Thoracic aorta (tissue), 2 donors: Measurements from ENCODE around the gene DPP4. TPM values are rescaled to one million over a fixed set of nuclear protein-coding genes. Genes with fewer than 3 reads are reported as not detected.

Experiments used
- ATAC-seq: fragments of 150-250 bp; one replicate; pipeline ENCODE4 v1.8.0; 2017; ENCODE audit warnings: low read depth; ENCODE audit not compliant: insufficient number of reproducible peaks, low FRiP score
- DNase-seq: peaks from one replicate; pipeline ENCODE4 v3.0.0-alpha.2; 2020; ENCODE audit warnings: low spot score
- H3K27ac ChIP-seq, 2 donors: fragments of 200-600 bp; sonication (generic); 1 replicate in 1 of 2; 2 replicates in 1 of 2; pipeline ENCODE4 v1.5.1; 2016; ENCODE audit warnings: mild to moderate bottlenecking in 2 of 2, moderate library complexity in 2 of 2
- H3K27me3 ChIP-seq: fragments of 200-600 bp; sonication (generic); replicated peaks from 2 replicates; pipeline ENCODE4 v1.6.0; 2016; ENCODE audit warnings: mild to moderate bottlenecking; ENCODE audit not compliant: insufficient read depth
- H3K36me3 ChIP-seq: fragments of 200-600 bp; sonication (generic); one replicate; pipeline ENCODE4 v1.5.1; 2016
- H3K4me1 ChIP-seq, 2 donors: fragments of 200-600 bp; sonication (generic); 1 replicate in 1 of 2; 2 replicates in 1 of 2; pipeline versions ENCODE4 v1.5.1 to v1.6.0; 2016; ENCODE audit warnings: low read depth in 2 of 2, mild to moderate bottlenecking in 1 of 2; ENCODE audit not compliant: control insufficient read depth in 1 of 2
- H3K4me3 ChIP-seq: fragments of 200-600 bp; sonication (generic); 2 replicates; pipeline ENCODE4 v1.5.1; 2016; ENCODE audit warnings: mild to moderate bottlenecking
- H3K9me3 ChIP-seq: fragments of 200-600 bp; sonication (generic); 2 replicates; pipeline ENCODE4 v1.5.1; 2016
- CTCF ChIP-seq: fragments of 200-600 bp; sonication (generic); IDR thresholded peaks from one replicate; pipeline ENCODE4 v1.5.1; 2019; ENCODE audit warnings: antibody characterized with exemption
- total RNA-seq, 2 donors: library from RNA; depleted of rRNA; stranded (reverse); fragments of >200 nt; gene quantifications; one replicate each; pipeline versions ENCODE4 v1.1.0 to v1.2.3, GENCODE V29; 2016

The DPP4 gene
- total RNA-seq, 2 donors from 2014 or later = 2.0 to 2.1 TPM

GRCh38 chr2:162084536-162084935, 10.5 kb upstream of the DPP4 start:
- Histone ChIP-seq H3K27ac (no peak overlapping the region), H3K27me3 (no peaks in the 10 kb centered on the region), H3K36me3 (no peaks in the 10 kb centered on the region), H3K4me1 (no peaks in the 10 kb centered on the region), H3K9me3 (peaks cover 2% of the 10 kb centered on the region), H3K4me3 (no peak overlapping the region)
- TF ChIP-seq CTCF = no peak
- DNase-seq (no peak), ATAC-seq (no peak)

GRCh38 chr2:162082681-162083080, 8.7 kb upstream of the DPP4 start:
- H3K27me3 ChIP-seq = no peaks in the 10 kb centered on the region
- no peaks in the 10 kb centered on the region for H3K36me3 ChIP-seq
- DNase-seq (no peak), ATAC-seq (no peak)
- peaks cover 10% of the 10 kb centered on the region for H3K9me3 ChIP-seq
- no peak overlapping the region for H3K27ac ChIP-seq
- H3K4me1 ChIP-seq = no peaks in the 10 kb centered on the region
- no peak for TF ChIP-seq CTCF
- no peak overlapping the region for H3K4me3 ChIP-seq

- Histone ChIP-seq H3K27me3 (no peaks in the 10 kb centered on the region), H3K27ac (no peak overlapping the region), H3K36me3 (no peaks in the 10 kb centered on the region), H3K4me1 (no peaks in the 10 kb centered on the region), H3K4me3 (no peak overlapping the region), H3K9me3 (peaks cover 10% of the 10 kb centered on the region)
- DNase-seq (no peak), ATAC-seq (no peak)
- TF ChIP-seq CTCF = no peak
Measured at GRCh38 chr2:162082036-162082435, 8.0 kb upstream of the DPP4 start.

- TF ChIP-seq CTCF = no peak
- Histone ChIP-seq H3K9me3 (peaks cover 10% of the 10 kb centered on the region), H3K27ac (no peak overlapping the region), H3K4me1 (no peaks in the 10 kb centered on the region), H3K27me3 (no peaks in the 10 kb centered on the region), H3K4me3 (no peak overlapping the region), H3K36me3 (no peaks in the 10 kb centered on the region)
- ATAC-seq (no peak), DNase-seq (no peak)
Measured at GRCh38 chr2:162079514-162079913, 5.5 kb upstream of the DPP4 start.

- no peak for ATAC-seq
- Histone ChIP-seq H3K9me3 (peaks cover 10% of the 10 kb centered on the region), H3K4me3 (no peak overlapping the region), H3K4me1 (peaks cover 0 to 12% of the 10 kb centered on the region in 2 donors), H3K27ac (no peak overlapping the region), H3K36me3 (no peaks in the 10 kb centered on the region), H3K27me3 (no peaks in the 10 kb centered on the region)
- DNase-seq = no peak
- no peak for TF ChIP-seq CTCF
Measured at GRCh38 chr2:162075689-162076132, 1.7 kb upstream of the DPP4 start.
